Prostate gland (tissue), 2 donors: Measurements from ENCODE around the gene SPATS2.
"Not testable (repeated sequence)": the region's sequence is repeated elsewhere in the genome, so short reads cannot be mapped to it uniquely, and the experiment has no call there.

ENCODE experiments used
- POLR2AphosphoS5 ChIP-seq: sonication (generic); formaldehyde crosslinking; IDR thresholded peaks from one replicate; pipeline ENCODE4 v1.6.1; 2017; ENCODE audit warnings: antibody characterized with exemption
- TF ChIP-seq, protein P1 (sequence below), 4 experiments: fragments of 200-600 bp in 2 of 4; fragments of 450-650 bp in 2 of 4; sonication (generic) in 2 of 4; IDR thresholded peaks; 1 replicate in 3 of 4; 2 replicates in 1 of 4; pipeline ENCODE4 v1.5.1; 2016 to 2019; ENCODE audit warnings: antibody characterized with exemption in 4 of 4, mild to moderate bottlenecking in 2 of 4, moderate library complexity in 2 of 4

DNA sequence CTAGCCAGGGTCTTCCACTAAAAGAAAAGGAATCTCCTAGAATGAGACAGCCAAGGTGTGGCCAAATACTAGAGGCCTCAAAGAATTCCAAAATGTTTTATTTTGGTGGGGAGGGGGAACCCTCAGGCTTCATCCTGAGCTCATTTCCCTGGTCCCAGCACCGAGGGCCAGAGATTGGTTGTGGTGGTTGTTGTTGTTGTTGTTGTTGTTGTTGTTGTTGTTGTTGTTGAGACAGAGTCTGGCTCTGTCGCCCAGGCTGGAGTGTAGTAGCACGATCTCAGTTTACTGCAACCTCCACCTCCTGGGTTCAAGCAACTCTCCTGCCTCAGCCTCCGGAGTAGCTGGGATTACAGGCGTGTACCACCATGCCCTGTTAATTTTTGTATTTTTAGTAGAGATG is 166.9 kb downstream of the SPATS2 start:
- TF ChIP-seq, protein P1, sequence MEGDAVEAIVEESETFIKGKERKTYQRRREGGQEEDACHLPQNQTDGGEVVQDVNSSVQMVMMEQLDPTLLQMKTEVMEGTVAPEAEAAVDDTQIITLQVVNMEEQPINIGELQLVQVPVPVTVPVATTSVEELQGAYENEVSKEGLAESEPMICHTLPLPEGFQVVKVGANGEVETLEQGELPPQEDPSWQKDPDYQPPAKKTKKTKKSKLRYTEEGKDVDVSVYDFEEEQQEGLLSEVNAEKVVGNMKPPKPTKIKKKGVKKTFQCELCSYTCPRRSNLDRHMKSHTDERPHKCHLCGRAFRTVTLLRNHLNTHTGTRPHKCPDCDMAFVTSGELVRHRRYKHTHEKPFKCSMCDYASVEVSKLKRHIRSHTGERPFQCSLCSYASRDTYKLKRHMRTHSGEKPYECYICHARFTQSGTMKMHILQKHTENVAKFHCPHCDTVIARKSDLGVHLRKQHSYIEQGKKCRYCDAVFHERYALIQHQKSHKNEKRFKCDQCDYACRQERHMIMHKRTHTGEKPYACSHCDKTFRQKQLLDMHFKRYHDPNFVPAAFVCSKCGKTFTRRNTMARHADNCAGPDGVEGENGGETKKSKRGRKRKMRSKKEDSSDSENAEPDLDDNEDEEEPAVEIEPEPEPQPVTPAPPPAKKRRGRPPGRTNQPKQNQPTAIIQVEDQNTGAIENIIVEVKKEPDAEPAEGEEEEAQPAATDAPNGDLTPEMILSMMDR (IDR thresholded peaks at IDR 0.05) = not testable (repeated sequence)
- not testable (repeated sequence) for TF ChIP-seq POLR2AphosphoS5
